ENCODE results near the gene HMGCS2. TPM values are rescaled to one million over a fixed set of nuclear protein-coding genes. Genes with fewer than 3 reads are reported as not detected.

HMGCS2 gene
- total RNA-seq, 2 experiments from 2014 or later: not detected

DNA sequence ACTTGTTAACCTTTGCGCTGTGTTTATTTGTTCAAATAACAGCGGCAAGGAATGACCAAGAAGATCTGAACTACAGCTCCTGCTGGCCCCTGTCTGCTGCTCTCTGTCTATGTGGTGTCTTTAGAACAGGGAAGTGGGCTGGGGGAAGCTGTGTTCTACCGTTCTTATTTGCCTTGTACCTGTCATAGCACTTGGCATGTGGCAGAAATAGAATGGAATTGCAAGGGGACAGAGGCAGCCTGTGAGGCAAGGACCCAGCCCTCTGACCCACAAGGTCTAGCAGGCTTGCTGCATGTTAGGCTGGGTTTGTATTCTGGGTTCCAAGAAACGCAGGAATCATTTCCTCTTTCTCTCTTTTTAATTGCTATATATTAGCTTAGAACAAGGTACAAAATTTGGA is 20.7 kb downstream of the HMGCS2 start:
- no peak for ATAC-seq
- ChIA-PET POLR2A (no interaction called here), CTCF (interaction anchor here (0.5 kb wide), 1 partner anchor 56 kb away, joined by 3 read pairs; no protein-coding TSS in a partner anchor)
- DNase-seq: no peak
- Mint-ChIP-seq H3K9me3 (ENCODE audit: low read depth) (no peaks in the 10 kb centered on the region), H3K36me3 (ENCODE audit: low read depth) (peaks cover 10% of the 10 kb centered on the region), H3K4me1 (peaks cover 13% of the 10 kb centered on the region), H3K27ac (no peak overlapping the region), H3K27me3 (no peaks in the 10 kb centered on the region), H3K4me3 (no peak overlapping the region)
- intact Hi-C loops (cut with DNase I, micrococcal nuclease): no loop called here

DNA sequence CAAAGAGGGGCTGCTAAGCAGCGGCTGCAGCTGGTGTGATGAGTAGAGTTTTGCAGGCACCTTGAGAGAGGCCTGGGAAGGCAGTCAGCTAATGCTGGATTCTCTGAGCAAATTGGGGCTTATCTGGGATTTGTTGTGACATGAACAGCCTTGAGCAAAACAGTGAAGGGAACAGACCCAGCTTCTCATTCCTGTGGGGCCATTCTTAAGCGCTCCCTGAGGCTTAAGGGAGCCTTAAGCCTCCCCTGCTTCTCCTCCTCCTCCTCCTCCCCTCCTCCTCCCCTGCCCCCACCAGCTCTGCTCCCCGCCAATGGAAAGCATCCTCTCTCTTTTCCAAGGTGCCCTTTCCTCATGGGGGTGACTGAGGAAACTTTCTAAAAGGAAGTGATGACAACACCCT is 21.3 kb downstream of the HMGCS2 start:
- ChIA-PET POLR2A (no interaction called here), CTCF (interaction anchor here (0.5 to 0.7 kb wide), 2 partner anchors 55 to 1098 kb away, joined by 3 read pairs; no protein-coding TSS in a partner anchor)
- H3K4me1 Mint-ChIP-seq: peaks cover 13% of the 10 kb centered on the region
- H3K36me3 Mint-ChIP-seq (ENCODE audit: low read depth): peaks cover 10% of the 10 kb centered on the region
- no peaks in the 10 kb centered on the region for H3K9me3 Mint-ChIP-seq (ENCODE audit: low read depth)
- intact Hi-C loops (cut with DNase I, micrococcal nuclease): no loop called here
- H3K4me3 Mint-ChIP-seq: no peak overlapping the region
- H3K27ac Mint-ChIP-seq: no peak overlapping the region
- ATAC-seq (no peak), DNase-seq (no peak)
- no peaks in the 10 kb centered on the region for H3K27me3 Mint-ChIP-seq

GRCh38 chr1:119745034-119745433 is 23.7 kb downstream of the HMGCS2 start:
- Mint-ChIP-seq H3K27me3 (no peaks in the 10 kb centered on the region), H3K9me3 (ENCODE audit: low read depth) (no peaks in the 10 kb centered on the region), H3K4me3 (no peak overlapping the region), H3K27ac (no peak overlapping the region), H3K4me1 (peaks cover 13% of the 10 kb centered on the region), H3K36me3 (ENCODE audit: low read depth) (peaks cover 14% of the 10 kb centered on the region)
- ATAC-seq (no peak), DNase-seq (no peak)
- ChIA-PET CTCF (interaction anchor here (0.8 to 3.8 kb wide), 11 partner anchors 8 to 123 kb away, joined by 3 to 32 read pairs (median 3); no protein-coding TSS in a partner anchor), POLR2A (no interaction called here)
- intact Hi-C loops (cut with DNase I, micrococcal nuclease): loop anchor here in 1 of 2 experiments (2.0 kb wide), 2 partner anchors 38 to 64 kb away; no protein-coding TSS in a partner anchor

DNA sequence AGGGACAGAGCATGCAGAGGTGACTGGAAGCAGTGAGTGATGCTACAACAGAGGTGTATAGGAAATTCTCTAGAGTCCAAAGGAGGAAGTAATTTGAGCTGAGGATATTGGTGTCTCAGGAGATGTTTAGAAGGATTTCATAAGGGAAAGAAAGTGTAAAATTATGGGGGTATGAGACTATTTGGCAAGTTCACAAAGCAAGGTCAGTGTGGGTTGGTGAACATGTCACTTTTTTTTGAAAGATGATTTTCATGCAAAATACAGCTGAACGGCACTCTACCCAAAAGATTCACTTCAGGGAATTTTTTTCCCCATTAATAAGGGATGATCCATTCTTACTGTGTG is 24.1 kb downstream of the HMGCS2 start:
- Mint-ChIP-seq H3K36me3 (ENCODE audit: low read depth) (peaks cover 14% of the 10 kb centered on the region), H3K9me3 (ENCODE audit: low read depth) (no peaks in the 10 kb centered on the region), H3K4me1 (peaks cover 13% of the 10 kb centered on the region), H3K27me3 (no peaks in the 10 kb centered on the region), H3K27ac (no peak overlapping the region), H3K4me3 (no peak overlapping the region)
- DNase-seq (no peak), ATAC-seq (no peak)
- CTCF ChIA-PET: interaction anchor here (0.6 to 3.8 kb wide), 15 partner anchors 8 to 130 kb away, joined by 3 to 32 read pairs (median 4); no protein-coding TSS in a partner anchor
- intact Hi-C loops (cut with DNase I, micrococcal nuclease): loop anchor here in 1 of 2 experiments (2.0 kb wide), 2 partner anchors 38 to 64 kb away; no protein-coding TSS in a partner anchor
- POLR2A ChIA-PET: no interaction called here

GRCh38 chr1:119743776-119744597 is 24.7 kb downstream of the HMGCS2 start:
- ATAC-seq: peak; percentile 83
- Mint-ChIP-seq H3K4me1 (peaks cover 13% of the 10 kb centered on the region), H3K4me3 (no peak overlapping the region), H3K27ac (no peak overlapping the region), H3K36me3 (ENCODE audit: low read depth) (peaks cover 14% of the 10 kb centered on the region), H3K9me3 (ENCODE audit: low read depth) (no peaks in the 10 kb centered on the region), H3K27me3 (no peaks in the 10 kb centered on the region)
- peak; percentile 76 for DNase-seq
- ChIA-PET POLR2A (no interaction called here), CTCF (interaction anchor here (0.6 to 3.8 kb wide), 21 partner anchors 8 to 130 kb away, joined by 3 to 32 read pairs (median 4); partner anchors contain the start of gene PHGDH)
- intact Hi-C loops (cut with DNase I, micrococcal nuclease): loop anchor here in 1 of 2 experiments (2.0 kb wide), 2 partner anchors 39 to 65 kb away; no protein-coding TSS in a partner anchor

- Mint-ChIP-seq H3K27me3 (no peaks in the 10 kb centered on the region), H3K9me3 (ENCODE audit: low read depth) (no peaks in the 10 kb centered on the region), H3K4me3 (no peak overlapping the region), H3K36me3 (ENCODE audit: low read depth) (peaks cover 14% of the 10 kb centered on the region), H3K4me1 (peaks cover 13% of the 10 kb centered on the region), H3K27ac (no peak overlapping the region)
- intact Hi-C loops (cut with DNase I, micrococcal nuclease): no loop called here
- CTCF ChIA-PET: interaction anchor here (0.7 to 3.8 kb wide), 10 partner anchors 9 to 110 kb away, joined by 3 to 32 read pairs (median 4); partner anchors contain the start of gene PHGDH
- POLR2A ChIA-PET: no interaction called here
- no peak for ATAC-seq
- DNase-seq: no peak
Measured at GRCh38 chr1:119743308-119743707, 25.4 kb downstream of the HMGCS2 start.

DNA sequence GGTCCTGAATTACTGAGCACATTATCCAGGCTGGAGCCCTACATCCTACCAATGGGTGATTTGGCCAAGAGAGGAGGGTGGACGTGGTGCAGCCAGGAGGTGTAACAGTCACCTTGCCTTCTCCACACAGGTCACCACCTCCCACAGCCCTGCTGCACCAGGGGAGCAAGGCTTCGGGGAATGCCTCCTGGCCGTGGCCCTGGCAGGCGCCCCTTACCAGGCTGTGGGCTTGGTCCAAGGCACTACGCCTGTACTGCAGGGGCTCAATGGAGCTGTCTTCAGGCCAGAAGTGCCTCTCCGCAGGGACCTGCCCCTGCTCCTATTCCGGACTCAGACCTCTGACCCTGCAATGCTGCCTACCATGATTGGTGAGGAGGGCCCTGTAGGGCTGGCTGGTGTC is 26.0 kb downstream of the HMGCS2 start:
- CTCF ChIA-PET: interaction anchor here (1.1 to 3.8 kb wide), 3 partner anchors 10 to 14 kb away, joined by 3 to 32 read pairs (median 4); no protein-coding TSS in a partner anchor

GRCh38 chr1:119742202-119742601 is 26.5 kb downstream of the HMGCS2 start:
- no peaks in the 10 kb centered on the region for H3K9me3 Mint-ChIP-seq (ENCODE audit: low read depth)
- H3K4me1 Mint-ChIP-seq: peaks cover 13% of the 10 kb centered on the region
- H3K27me3 Mint-ChIP-seq: no peaks in the 10 kb centered on the region
- POLR2A ChIA-PET: no interaction called here
- intact Hi-C loops (cut with DNase I, micrococcal nuclease): no loop called here
- CTCF ChIA-PET: interaction anchor here (1.1 kb wide), 1 partner anchor 15 kb away, joined by 4 read pairs; no protein-coding TSS in a partner anchor
- H3K4me3 Mint-ChIP-seq: no peak overlapping the region
- H3K36me3 Mint-ChIP-seq (ENCODE audit: low read depth): peaks cover 15% of the 10 kb centered on the region
- DNase-seq (no peak), ATAC-seq (no peak)
- H3K27ac Mint-ChIP-seq: no peak overlapping the region

More for the DNA sequence above, 26.0 kb downstream of the HMGCS2 start:
- Mint-ChIP-seq H3K4me1 (peaks cover 13% of the 10 kb centered on the region), H3K27ac (no peak overlapping the region), H3K4me3 (no peak overlapping the region), H3K9me3 (ENCODE audit: low read depth) (no peaks in the 10 kb centered on the region), H3K36me3 (ENCODE audit: low read depth) (peaks cover 14% of the 10 kb centered on the region), H3K27me3 (no peaks in the 10 kb centered on the region)
- POLR2A ChIA-PET: no interaction called here
- ATAC-seq (no peak), DNase-seq (no peak)
- intact Hi-C loops (cut with DNase I, micrococcal nuclease): no loop called here

DNA sequence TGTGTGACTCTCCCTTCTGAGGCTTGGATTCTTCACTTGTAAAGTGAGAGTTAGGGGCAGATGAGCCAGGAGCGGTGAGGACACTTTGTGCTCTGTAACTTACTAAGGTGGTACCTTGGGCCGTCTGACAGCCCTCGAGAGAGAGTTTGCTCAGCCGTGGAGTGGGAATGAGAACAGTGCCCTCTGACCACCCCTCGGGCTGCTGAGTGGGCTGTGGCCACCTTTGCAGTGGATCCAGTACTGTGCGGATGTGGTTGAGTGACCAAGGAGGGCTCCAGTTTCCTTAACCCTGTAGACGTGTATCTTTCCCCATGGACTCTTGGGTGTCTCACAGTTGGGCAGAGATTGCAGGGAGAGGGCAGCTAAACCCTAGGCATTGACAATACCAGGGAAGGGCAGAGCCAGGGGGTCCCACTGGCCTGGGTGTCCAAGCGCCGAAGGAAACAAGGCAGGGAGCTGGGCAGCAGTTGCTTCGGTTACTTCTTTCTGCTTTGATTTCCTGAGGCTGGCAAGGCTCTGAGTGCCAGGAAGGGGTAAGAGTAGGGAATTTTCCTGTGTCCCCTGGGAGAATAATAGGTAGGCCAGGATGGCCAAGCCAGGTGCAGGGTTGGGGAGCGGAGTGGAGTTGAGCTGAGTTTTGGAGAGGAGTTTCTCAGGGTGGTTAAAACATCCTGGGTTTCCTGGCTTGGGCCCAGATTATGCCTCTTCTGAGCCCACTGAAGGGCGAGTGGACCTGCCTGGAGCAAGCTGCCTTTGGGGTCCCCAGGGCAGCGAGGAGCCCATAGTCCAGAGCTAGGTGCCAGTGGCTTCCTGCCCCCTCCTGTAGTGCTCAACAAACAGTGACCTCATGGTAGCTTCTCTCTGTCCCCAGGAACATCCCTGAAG is 27.6 kb downstream of the HMGCS2 start:
- H3K9me3 Mint-ChIP-seq (ENCODE audit: low read depth): no peaks in the 10 kb centered on the region
- CTCF ChIA-PET: interaction anchor here (1.1 kb wide), 1 partner anchor 16 kb away, joined by 4 read pairs; no protein-coding TSS in a partner anchor
- POLR2A ChIA-PET: no interaction called here

DNA sequence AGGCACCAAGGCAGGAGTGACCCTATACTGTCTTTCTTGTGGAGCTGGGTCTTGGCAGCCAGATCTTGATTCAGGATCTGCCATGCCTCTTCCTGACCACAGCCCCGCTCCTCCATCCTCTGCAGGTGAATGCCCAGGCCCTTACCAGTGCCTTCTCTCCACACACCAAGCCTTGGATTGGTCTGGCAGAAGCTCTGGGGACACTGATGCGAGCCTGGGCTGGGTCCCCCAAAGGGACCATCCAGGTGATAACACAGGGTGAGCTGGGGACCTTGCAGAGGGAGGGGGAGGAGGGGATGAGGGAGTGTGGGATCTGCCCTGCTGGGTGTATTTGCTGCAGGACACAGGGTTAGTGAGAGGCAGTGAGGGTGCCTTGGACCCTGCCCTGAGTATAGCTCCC is 28.4 kb downstream of the HMGCS2 start:
- intact Hi-C loops (cut with DNase I, micrococcal nuclease): no loop called here
- no peak for DNase-seq
- Mint-ChIP-seq H3K4me3 (no peak overlapping the region), H3K9me3 (ENCODE audit: low read depth) (no peaks in the 10 kb centered on the region), H3K27ac (no peak overlapping the region), H3K36me3 (ENCODE audit: low read depth) (peaks cover 34% of the 10 kb centered on the region), H3K27me3 (no peaks in the 10 kb centered on the region), H3K4me1 (peaks cover 6% of the 10 kb centered on the region)
- CTCF ChIA-PET: no interaction called here
- no peak for ATAC-seq
- POLR2A ChIA-PET: no interaction called here

More for the DNA sequence above, 27.6 kb downstream of the HMGCS2 start:
- DNase-seq (no peak), ATAC-seq (no peak)
- Mint-ChIP-seq H3K27ac (no peak overlapping the region), H3K4me3 (no peak overlapping the region), H3K27me3 (no peaks in the 10 kb centered on the region), H3K36me3 (ENCODE audit: low read depth) (peaks cover 26% of the 10 kb centered on the region), H3K4me1 (peaks cover 13% of the 10 kb centered on the region)
- intact Hi-C loops (cut with DNase I, micrococcal nuclease): no loop called here

DNA sequence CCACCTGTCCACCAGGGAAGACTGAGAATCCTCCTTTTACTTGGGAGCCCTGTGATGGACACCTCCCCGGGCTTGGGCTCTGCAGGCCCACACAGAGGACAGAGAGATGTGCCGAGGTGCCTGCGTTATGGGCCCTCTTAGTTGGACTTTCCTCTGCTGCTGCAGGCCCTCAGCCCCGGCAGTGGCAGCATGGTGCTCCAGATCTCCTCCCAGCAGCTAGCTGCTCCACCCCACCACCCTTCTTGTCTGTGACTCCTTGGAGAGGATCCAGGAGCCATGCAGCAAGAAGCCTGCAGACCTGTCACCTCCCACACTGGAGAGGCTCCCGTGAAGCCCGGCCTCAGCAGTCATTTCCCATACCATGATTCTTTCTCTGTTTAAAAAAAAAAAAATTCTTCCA is 29.6 kb downstream of the HMGCS2 start:
- H3K27me3 Mint-ChIP-seq: no peaks in the 10 kb centered on the region
- DNase-seq: no peak
- CTCF ChIA-PET: no interaction called here

More for the DNA sequence above, 29.6 kb downstream of the HMGCS2 start:
- no peaks in the 10 kb centered on the region for H3K9me3 Mint-ChIP-seq (ENCODE audit: low read depth)
- H3K4me1 Mint-ChIP-seq: peaks cover 3% of the 10 kb centered on the region
- no peak overlapping the region for H3K4me3 Mint-ChIP-seq
- POLR2A ChIA-PET: no interaction called here
- intact Hi-C loops (cut with DNase I, micrococcal nuclease): loop anchor here in 1 of 2 experiments (5.0 kb wide), 1 partner anchor 188 kb away; no protein-coding TSS in a partner anchor
- no peak for ATAC-seq
- H3K36me3 Mint-ChIP-seq (ENCODE audit: low read depth): peaks cover 37% of the 10 kb centered on the region
- no peak overlapping the region for H3K27ac Mint-ChIP-seq
